Kidney (tissue), 14 donors: ENCODE measurements around the gene APOBR. TPM values are rescaled to one million over a fixed set of nuclear protein-coding genes. Genes with fewer than 3 reads are reported as not detected.

Experiments used
- DNase-seq, 5 donors: peaks; one replicate each; pipeline ENCODE4 v3.0.0-alpha.2; 2013 to 2020
- FAIRE-seq: peaks from 2 replicates; lab custom pipeline; 2012; peaks lifted over from hg19 to GRCh38; lab: Jason Lieb, UNC
- H3K27ac ChIP-seq, 2 donors: one replicate each; pipeline ENCODE4 v1.7.0; 2013; ENCODE audit warnings: low read depth in 2 of 2, low read length in 2 of 2, inconsistent platforms in 1 of 2
- H3K27me3 ChIP-seq: one replicate; pipeline ENCODE4 v1.7.1; 2013; ENCODE audit warnings: low read length, inconsistent platforms; ENCODE audit not compliant: control insufficient read depth, insufficient read depth
- H3K36me3 ChIP-seq, 3 donors: one replicate each; pipeline versions ENCODE4 v1.7.0 to v1.7.1; 2013; ENCODE audit warnings: low read length in 3 of 3, control low read depth in 1 of 3, inconsistent platforms in 1 of 3; ENCODE audit not compliant: insufficient read depth in 3 of 3, control insufficient read depth in 2 of 3
- H3K4me1 ChIP-seq, 3 donors: one replicate each; pipeline versions ENCODE4 v1.7.0 to v1.7.1; 2013; ENCODE audit warnings: low read length in 3 of 3, inconsistent platforms in 1 of 3, low read depth in 1 of 3; ENCODE audit not compliant: control insufficient read depth in 2 of 3, insufficient read depth in 2 of 3
- H3K4me3 ChIP-seq, 3 donors: one replicate each; pipeline versions ENCODE4 v1.7.0 to v1.8.1; 2013; ENCODE audit warnings: low read length in 3 of 3, control low read depth in 1 of 3, inconsistent platforms in 1 of 3
- H3K9ac ChIP-seq, 3 donors: one replicate each; pipeline versions ENCODE4 v1.7.0 to v1.7.1; 2013; ENCODE audit warnings: low read length in 3 of 3, control low read depth in 1 of 3, inconsistent platforms in 1 of 3
- H3K9me3 ChIP-seq, 3 donors: one replicate each; pipeline versions ENCODE4 v1.7.0 to v1.7.1; 2013; ENCODE audit warnings: low read length in 3 of 3, control low read depth in 1 of 3, inconsistent platforms in 1 of 3; ENCODE audit not compliant: control insufficient read depth in 2 of 3, insufficient read depth in 1 of 3
- intact Hi-C: fragments of 100-400 bp; cut with DNase I; formaldehyde crosslinking; loops from one replicate; pipeline ENCODE4 v1.11.1; 2022
- polyA plus RNA-seq: library from polyadenylated mRNA; stranded (reverse); fragments of 350-450 nt; fragmentation: Illumina TruSeq; extraction: RNeasy Lipid Tissue Mini Kit (QIAGEN cat#74804); gene quantifications from one replicate; pipeline ENCODE4 v1.2.3, GENCODE V29; 2014; ENCODE audit warnings: low read depth, low replicate concordance; ENCODE audit not compliant: insufficient read depth
- total RNA-seq: library from RNA; stranded (reverse); fragmentation: NEBNext Ultra II Directional; extraction: Animal tissue kit (Norgen Biotek cat#: 25700); gene quantifications from one replicate; pipeline ENCODE4 v1.2.1, GENCODE V29; 2021
- TF ChIP-seq, protein P1 (sequence below): IDR thresholded peaks from 3 replicates; pipeline ENCODE4 v1.5.1; 2012; ENCODE audit warnings: mild to moderate bottlenecking, moderate library complexity, borderline replicate concordance; ENCODE audit not compliant: insufficient read depth; ENCODE audit errors: extremely low read depth
- donor health status: control.
- donor health status: control.
- donor health status: control.
- donor health status: control.
- donor health status: control.
- donor health status: DM: yes; HTN: yes; CAD: no.
- donor health status: Normal renal cell carcinoma (clear cell type).

The APOBR gene
- total and polyA plus RNA-seq, 2 donors from 2014 or later: 0.45 to 3.2 TPM

DNA sequence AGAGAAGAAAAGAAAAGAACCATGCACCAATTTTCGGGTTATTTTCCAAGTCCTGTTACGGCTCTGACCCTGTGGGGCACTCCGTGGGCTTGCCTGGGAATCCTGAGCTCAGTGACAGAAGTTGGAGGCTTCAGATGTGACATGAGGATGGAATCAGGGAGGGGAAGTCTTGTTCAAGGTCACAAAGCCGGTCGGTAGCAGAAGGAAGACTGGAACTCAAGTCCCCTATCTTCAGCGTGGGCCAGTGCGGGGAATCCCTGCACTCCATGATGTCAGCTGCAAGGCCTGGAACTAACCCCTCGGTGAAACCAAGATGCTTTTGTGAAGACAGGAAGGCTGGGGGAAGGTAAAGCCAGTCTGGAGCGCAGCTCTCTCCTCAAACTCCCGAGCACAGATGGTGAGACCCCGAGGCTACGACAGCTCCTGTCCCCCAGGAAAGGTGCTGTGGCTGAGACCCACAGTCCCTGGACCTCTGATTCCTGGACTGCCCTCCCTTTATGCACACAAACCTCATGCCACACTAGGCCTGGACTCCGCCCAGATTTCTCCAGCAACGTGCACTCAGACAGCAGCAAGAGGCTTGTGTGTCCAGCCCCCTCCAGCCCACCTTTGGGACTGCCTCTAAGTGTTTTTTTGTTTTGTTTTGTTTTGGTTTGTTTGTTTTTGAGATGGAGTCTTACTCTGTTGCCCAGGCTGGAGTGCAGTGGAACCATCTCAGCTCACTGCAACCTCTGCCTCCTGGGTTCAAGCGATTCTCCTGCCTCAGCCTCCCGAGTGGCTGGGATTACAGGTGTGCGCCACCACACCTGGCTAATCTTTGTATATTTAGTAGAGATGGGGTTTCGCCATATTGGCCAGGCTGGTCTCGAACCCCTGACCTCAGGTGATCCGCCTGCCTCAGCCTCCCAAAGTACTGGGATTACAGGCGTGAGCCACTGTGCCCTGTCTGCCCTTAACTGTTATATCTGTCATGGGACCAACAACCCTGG is 17.7 kb downstream of the APOBR start:
- DNase-seq: no peak
- no peak overlapping the region for H3K4me3 ChIP-seq
- H3K36me3 ChIP-seq: no peaks in the 10 kb centered on the region
- no peak overlapping the region for H3K9ac ChIP-seq
- H3K27ac ChIP-seq: no peak overlapping the region
- no peaks in the 10 kb centered on the region for H3K27me3 ChIP-seq
- H3K9me3 ChIP-seq: no peaks in the 10 kb centered on the region
- FAIRE-seq: no peak
- TF ChIP-seq, protein P1, sequence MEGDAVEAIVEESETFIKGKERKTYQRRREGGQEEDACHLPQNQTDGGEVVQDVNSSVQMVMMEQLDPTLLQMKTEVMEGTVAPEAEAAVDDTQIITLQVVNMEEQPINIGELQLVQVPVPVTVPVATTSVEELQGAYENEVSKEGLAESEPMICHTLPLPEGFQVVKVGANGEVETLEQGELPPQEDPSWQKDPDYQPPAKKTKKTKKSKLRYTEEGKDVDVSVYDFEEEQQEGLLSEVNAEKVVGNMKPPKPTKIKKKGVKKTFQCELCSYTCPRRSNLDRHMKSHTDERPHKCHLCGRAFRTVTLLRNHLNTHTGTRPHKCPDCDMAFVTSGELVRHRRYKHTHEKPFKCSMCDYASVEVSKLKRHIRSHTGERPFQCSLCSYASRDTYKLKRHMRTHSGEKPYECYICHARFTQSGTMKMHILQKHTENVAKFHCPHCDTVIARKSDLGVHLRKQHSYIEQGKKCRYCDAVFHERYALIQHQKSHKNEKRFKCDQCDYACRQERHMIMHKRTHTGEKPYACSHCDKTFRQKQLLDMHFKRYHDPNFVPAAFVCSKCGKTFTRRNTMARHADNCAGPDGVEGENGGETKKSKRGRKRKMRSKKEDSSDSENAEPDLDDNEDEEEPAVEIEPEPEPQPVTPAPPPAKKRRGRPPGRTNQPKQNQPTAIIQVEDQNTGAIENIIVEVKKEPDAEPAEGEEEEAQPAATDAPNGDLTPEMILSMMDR: no peak
- intact Hi-C loops: no loop called here
- no peaks in the 10 kb centered on the region for H3K4me1 ChIP-seq

DNA sequence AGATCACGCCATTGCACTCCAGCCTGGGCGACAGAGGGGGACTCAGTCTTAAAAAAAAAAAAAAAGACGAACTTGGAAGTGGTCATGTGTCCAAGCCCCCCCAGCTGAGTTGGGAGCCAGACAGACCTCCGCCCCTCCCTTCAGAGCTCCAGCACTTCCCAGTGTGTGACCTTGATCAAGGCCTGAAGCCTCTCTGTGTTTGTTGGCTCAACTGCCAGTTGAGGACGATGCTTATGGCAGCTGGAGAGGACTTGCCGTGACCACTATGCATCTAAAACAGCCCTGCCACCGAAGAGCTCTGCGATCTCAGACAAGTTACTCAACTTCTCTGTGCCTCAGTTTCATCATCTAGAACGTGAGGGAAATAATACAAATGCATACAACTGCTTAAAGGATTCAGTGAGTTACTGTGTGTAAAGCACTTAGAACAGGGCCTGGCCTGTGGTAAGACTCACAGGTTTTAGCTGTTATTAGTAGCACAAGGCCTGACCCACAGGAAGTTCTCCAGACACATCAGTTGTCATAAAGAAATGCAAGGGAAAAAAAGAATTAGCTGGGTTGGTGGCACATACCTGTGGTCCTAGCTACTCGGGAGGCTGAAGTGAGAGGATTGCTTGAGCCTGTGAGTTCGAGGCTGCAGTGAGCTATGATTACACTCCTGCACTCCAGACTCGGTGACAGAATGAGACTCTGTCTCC is 19.2 kb downstream of the APOBR start:
- FAIRE-seq (no peak), DNase-seq (no peak)
- TF ChIP-seq, protein P1: no peak
- intact Hi-C loops: no loop called here
- Histone ChIP-seq H3K9me3 (no peaks in the 10 kb centered on the region), H3K27me3 (no peaks in the 10 kb centered on the region), H3K36me3 (no peaks in the 10 kb centered on the region), H3K4me1 (no peaks in the 10 kb centered on the region), H3K27ac (no peak overlapping the region), H3K9ac (no peak overlapping the region), H3K4me3 (no peak overlapping the region)

DNA sequence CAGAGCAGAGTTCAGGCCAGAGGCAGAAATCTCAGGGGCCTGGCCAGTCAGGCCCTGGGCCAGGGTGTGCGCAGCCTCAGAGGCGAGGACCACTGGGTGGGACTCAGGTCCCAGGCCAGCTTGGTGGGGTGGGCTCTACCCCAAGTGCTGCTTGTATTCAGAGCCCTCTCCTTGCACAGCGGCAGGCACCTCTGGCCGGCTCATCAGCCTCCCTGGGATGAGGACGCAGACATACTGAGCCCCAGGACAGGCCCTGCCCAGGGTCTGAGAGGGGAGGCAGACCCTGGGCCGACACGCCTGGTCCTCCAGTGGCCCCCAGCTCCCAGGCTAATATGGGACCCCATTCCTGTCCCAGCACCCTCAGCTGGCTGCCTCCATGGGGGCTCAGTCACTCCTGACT is 19.8 kb downstream of the APOBR start:
- H3K9me3 ChIP-seq: no peaks in the 10 kb centered on the region
- no peak overlapping the region for H3K4me3 ChIP-seq
- FAIRE-seq (no peak), DNase-seq (no peak)
- TF ChIP-seq, protein P1: no peak
- H3K27me3 ChIP-seq: no peaks in the 10 kb centered on the region
- intact Hi-C loops: no loop called here
- no peaks in the 10 kb centered on the region for H3K4me1 ChIP-seq
- no peaks in the 10 kb centered on the region for H3K36me3 ChIP-seq
- no peak overlapping the region for H3K9ac ChIP-seq
- H3K27ac ChIP-seq: no peak overlapping the region
